ENCODE measurements around the gene FILIP1. TPM values are rescaled to one million over a fixed set of nuclear protein-coding genes. Genes with fewer than 3 reads are reported as not detected.

FILIP1 gene
- total and polyA plus RNA-seq, 2 of the 8 experiments (the other 6 are each of a cell fraction or from before 2014, with no cell fraction given): 2.4 to 5.7 TPM

GRCh38 chr6:75329703-75330102 lies 163.9 kb downstream of the FILIP1 start:
- H2BK15ac ChIP-seq (ENCODE audit: low read length): no peak overlapping the region
- H2BK5ac ChIP-seq (ENCODE audit: low read depth, low read length): no peak overlapping the region
- H3K4ac ChIP-seq (replicated peaks; ENCODE audit: insufficient read length, low read depth, low read length): no peak overlapping the region
- ChIA-PET CTCF (ENCODE audit: partially characterized antibody) (interaction anchor here (1.0 to 1.5 kb wide), 2 partner anchors 10 to 31 kb away, joined by 3 read pairs; no protein-coding TSS in a partner anchor), POLR2A (ENCODE audit: partially characterized antibody) (interaction anchor here (1.0 to 1.8 kb wide), 2 partner anchors 19 to 20 kb away, joined by 3 to 5 read pairs; no protein-coding TSS in a partner anchor)
- peaks cover 0 to 10% of the 10 kb centered on the region in 2 experiments; a peak in 1 of 4 replicates for H3K79me2 ChIP-seq (ENCODE audit: control insufficient read depth in 1 of 2, insufficient read depth in 2 of 2, low read length in 2 of 2)
- H2AFZ ChIP-seq (ENCODE audit: low read length): no peak overlapping the region
- DNase-seq (ENCODE audit: low read depth in 1 of 2, low spot score in 2 of 2) (no peak), FAIRE-seq (no peak)
- no peak overlapping the region for H4K8ac ChIP-seq (ENCODE audit: extremely low read depth, insufficient read depth, low read length)
- H3K56ac ChIP-seq (replicated peaks; ENCODE audit: insufficient read length, low read depth, low read length): no peak overlapping the region
- no peak overlapping the region for H3K23ac ChIP-seq (ENCODE audit: insufficient read length)
- no peaks in the 10 kb centered on the region for H3K79me1 ChIP-seq (ENCODE audit: low read depth, low read length)
- H3K23me2 ChIP-seq (ENCODE audit: low read depth, low read length): no peaks in the 10 kb centered on the region
- H3K9me3 ChIP-seq (ENCODE audit: insufficient read depth in 2 of 2, low read depth in 1 of 2, low read length in 1 of 2): no peaks in the 10 kb centered on the region
- no peak overlapping the region for H4K5ac ChIP-seq (ENCODE audit: insufficient read length, low read depth, low read length)
- H3K36me3 ChIP-seq (ENCODE audit: control insufficient read depth in 2 of 4, insufficient read depth in 4 of 4, low read length in 3 of 4): no peaks in the 10 kb centered on the region
- H2BK20ac ChIP-seq (ENCODE audit: low read length): no peak overlapping the region
- no peak overlapping the region for H3K14ac ChIP-seq (ENCODE audit: insufficient read length)
- H2BK12ac ChIP-seq (ENCODE audit: low read depth, low read length): no peak overlapping the region
- no peak overlapping the region for H2BK120ac ChIP-seq (replicated peaks; ENCODE audit: low read depth, low read length)
- 70% methylated on average over 1 of the region's 1 CpG; no CpG with 5 or more reads in 1 of the 2 experiments for WGBS, 2 experiments (ENCODE audit: extremely low coverage in 1 of 2, insufficient coverage in 1 of 2, insufficient read length in 1 of 2, insufficient replicate concordance in 2 of 2, low coverage in 1 of 2, low lambda C conversion rate in 2 of 2, missing lambda C conversion rate in 1 of 2)
- no peak overlapping the region for H3K27ac ChIP-seq (ENCODE audit: low read depth, low read length)
- no peak overlapping the region for H4K91ac ChIP-seq (replicated peaks; ENCODE audit: insufficient read length, low read length)
- H3K9ac ChIP-seq (replicated peaks in 1 of 4; ENCODE audit: extremely low read depth in 1 of 4, low read depth in 3 of 4, low read length in 3 of 4): no peak overlapping the region
- no peak overlapping the region for H3K4me3 ChIP-seq (ENCODE audit: extremely low read depth in 1 of 4, insufficient read depth in 2 of 4, low read depth in 3 of 4, low read length in 4 of 4)
- H3K4me2 ChIP-seq (ENCODE audit: insufficient read depth in 1 of 2, low read depth in 2 of 2, low read length in 2 of 2): no peak overlapping the region
- H3K27me3 ChIP-seq (replicated peaks in 1 of 4; ENCODE audit: control insufficient read depth in 3 of 4, extremely low read depth in 1 of 4, insufficient read depth in 3 of 4, low read length in 3 of 4): no peaks in the 10 kb centered on the region
- H4K20me1 ChIP-seq (replicated peaks in 1 of 2; ENCODE audit: control insufficient read depth in 1 of 2, insufficient read depth in 2 of 2, low read length in 2 of 2): no peaks in the 10 kb centered on the region
- no peak overlapping the region for H3K18ac ChIP-seq (ENCODE audit: extremely low read depth, low read length)
- TF ChIP-seq HDAC2 (IDR thresholded peaks at IDR 0.05; ENCODE audit: borderline replicate concordance in 1 of 2, low read depth in 2 of 2, low read length in 2 of 2) (no peak), RXRA (IDR thresholded peaks at IDR 0.05; ENCODE audit: insufficient read depth, low read depth, low read length) (no peak), CTBP2 (IDR thresholded peaks at IDR 0.05; ENCODE audit: borderline replicate concordance, insufficient read depth, insufficient read length, low read length) (no peak), CREB1 (IDR thresholded peaks at IDR 0.05) (no peak), EP300 (IDR thresholded peaks at IDR 0.05; ENCODE audit: borderline replicate concordance in 1 of 2, low read depth in 2 of 2, low read length in 2 of 2) (no peak), SP1 (IDR thresholded peaks at IDR 0.05; ENCODE audit: low read depth, low read length) (no peak), POU5F1 (IDR thresholded peaks at IDR 0.05; ENCODE audit: low read depth, low read length) (no peak), KDM1A (IDR thresholded peaks at IDR 0.05; ENCODE audit: borderline replicate concordance, low read length) (no peak), RAD21 (IDR thresholded peaks at IDR 0.05 in 1 of 2, conservative IDR thresholded peaks at IDR 0.05 in 1 of 2; ENCODE audit: low read depth in 2 of 2, low read length in 2 of 2) (no peak)
- H2AK5ac ChIP-seq (ENCODE audit: low read depth, low read length): no peak overlapping the region
- H3K4me1 ChIP-seq (replicated peaks in 1 of 4; ENCODE audit: control insufficient read depth in 3 of 4, insufficient read depth in 4 of 4, low read length in 3 of 4): peaks cover 0 to 22% (median 14%) of the 10 kb centered on the region in 4 experiments; a peak in 5 of 7 replicates

Data from H1 (cell line).